Measurements from ENCODE around the gene NFXL1.

The NFXL1 gene

GRCh38 chr4:47804598-47804997 is 109.8 kb downstream of the NFXL1 start:
- TF ChIP-seq POLR2AphosphoS5 (IDR thresholded peaks at IDR 0.05; ENCODE audit: low read depth, low read length) (no peak), FOXP2 (optimal IDR thresholded peaks at IDR 0.05; ENCODE audit: borderline replicate concordance, extremely low read depth, extremely low read length, insufficient read depth) (no peak), SIN3A (IDR thresholded peaks at IDR 0.05; ENCODE audit: borderline replicate concordance, insufficient read depth, low read length) (no peak), TAF1 (IDR thresholded peaks at IDR 0.05; ENCODE audit: borderline replicate concordance, insufficient read depth, low read length) (no peak)
- TF ChIP-seq, protein P1, sequence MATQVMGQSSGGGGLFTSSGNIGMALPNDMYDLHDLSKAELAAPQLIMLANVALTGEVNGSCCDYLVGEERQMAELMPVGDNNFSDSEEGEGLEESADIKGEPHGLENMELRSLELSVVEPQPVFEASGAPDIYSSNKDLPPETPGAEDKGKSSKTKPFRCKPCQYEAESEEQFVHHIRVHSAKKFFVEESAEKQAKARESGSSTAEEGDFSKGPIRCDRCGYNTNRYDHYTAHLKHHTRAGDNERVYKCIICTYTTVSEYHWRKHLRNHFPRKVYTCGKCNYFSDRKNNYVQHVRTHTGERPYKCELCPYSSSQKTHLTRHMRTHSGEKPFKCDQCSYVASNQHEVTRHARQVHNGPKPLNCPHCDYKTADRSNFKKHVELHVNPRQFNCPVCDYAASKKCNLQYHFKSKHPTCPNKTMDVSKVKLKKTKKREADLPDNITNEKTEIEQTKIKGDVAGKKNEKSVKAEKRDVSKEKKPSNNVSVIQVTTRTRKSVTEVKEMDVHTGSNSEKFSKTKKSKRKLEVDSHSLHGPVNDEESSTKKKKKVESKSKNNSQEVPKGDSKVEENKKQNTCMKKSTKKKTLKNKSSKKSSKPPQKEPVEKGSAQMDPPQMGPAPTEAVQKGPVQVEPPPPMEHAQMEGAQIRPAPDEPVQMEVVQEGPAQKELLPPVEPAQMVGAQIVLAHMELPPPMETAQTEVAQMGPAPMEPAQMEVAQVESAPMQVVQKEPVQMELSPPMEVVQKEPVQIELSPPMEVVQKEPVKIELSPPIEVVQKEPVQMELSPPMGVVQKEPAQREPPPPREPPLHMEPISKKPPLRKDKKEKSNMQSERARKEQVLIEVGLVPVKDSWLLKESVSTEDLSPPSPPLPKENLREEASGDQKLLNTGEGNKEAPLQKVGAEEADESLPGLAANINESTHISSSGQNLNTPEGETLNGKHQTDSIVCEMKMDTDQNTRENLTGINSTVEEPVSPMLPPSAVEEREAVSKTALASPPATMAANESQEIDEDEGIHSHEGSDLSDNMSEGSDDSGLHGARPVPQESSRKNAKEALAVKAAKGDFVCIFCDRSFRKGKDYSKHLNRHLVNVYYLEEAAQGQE (IDR thresholded peaks at IDR 0.05; ENCODE audit: insufficient read depth in 1 of 2, low read depth in 2 of 2, low read length in 2 of 2): no peak

DNA sequence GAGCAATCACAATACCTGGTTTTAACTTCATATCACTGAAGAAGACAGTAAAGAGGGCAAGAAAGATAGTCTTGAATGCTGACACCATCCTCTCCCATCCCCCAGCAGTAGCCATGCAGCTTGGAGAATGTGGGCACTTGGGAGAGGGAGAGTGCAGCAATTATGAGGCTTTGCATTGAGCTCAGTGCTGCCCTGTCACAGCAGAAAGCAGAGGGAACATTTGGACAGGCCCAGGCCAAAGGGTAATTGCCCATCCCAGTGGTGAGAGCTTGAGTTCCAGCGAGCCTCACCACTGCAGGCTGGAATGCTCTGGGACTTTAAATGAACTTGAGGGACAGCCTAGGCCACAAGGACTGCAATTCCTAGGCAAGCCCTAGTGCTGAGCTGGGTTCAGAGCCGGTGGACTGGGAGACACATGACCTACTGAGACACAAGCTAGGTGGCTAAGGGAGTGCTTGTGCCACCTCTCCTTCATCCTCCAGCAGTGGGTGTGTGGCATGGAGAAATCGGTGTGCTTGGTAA is 112.8 kb downstream of the NFXL1 start:
- TF ChIP-seq TAF1 (IDR thresholded peaks at IDR 0.05; ENCODE audit: borderline replicate concordance, insufficient read depth, low read length) (no peak), FOXP2 (optimal IDR thresholded peaks at IDR 0.05; ENCODE audit: borderline replicate concordance, extremely low read depth, extremely low read length, insufficient read depth) (no peak), SIN3A (IDR thresholded peaks at IDR 0.05; ENCODE audit: borderline replicate concordance, insufficient read depth, low read length) (no peak), POLR2AphosphoS5 (IDR thresholded peaks at IDR 0.05; ENCODE audit: low read depth, low read length) (no peak)
- TF ChIP-seq, protein P1 (IDR thresholded peaks at IDR 0.05; ENCODE audit: insufficient read depth in 1 of 2, low read depth in 2 of 2, low read length in 2 of 2): no peak

DNA sequence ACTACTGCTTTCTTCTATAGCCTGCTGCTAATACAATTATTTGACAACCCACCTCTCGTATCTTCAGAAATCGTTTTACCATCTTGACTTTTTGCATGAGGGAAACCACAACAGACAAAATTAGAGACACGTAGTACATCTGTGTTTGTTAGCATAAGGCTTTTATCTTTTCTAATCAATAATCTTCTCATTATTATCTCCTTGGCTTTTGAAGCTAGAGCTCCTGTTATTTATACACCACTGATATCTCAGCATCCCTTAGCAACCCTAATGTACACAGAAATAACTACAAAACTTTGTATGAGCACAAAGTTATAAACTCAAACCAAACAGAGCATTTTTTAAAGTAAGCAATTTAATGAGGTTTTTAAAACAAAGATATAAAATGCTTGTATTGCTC is 116.2 kb downstream of the NFXL1 start:
- TF ChIP-seq POLR2AphosphoS5 (IDR thresholded peaks at IDR 0.05; ENCODE audit: low read depth, low read length) (no peak), FOXP2 (optimal IDR thresholded peaks at IDR 0.05; ENCODE audit: borderline replicate concordance, extremely low read depth, extremely low read length, insufficient read depth) (no peak), SIN3A (IDR thresholded peaks at IDR 0.05; ENCODE audit: borderline replicate concordance, insufficient read depth, low read length) (no peak), TAF1 (IDR thresholded peaks at IDR 0.05; ENCODE audit: borderline replicate concordance, insufficient read depth, low read length) (no peak)
- TF ChIP-seq, protein P1 (IDR thresholded peaks at IDR 0.05; ENCODE audit: insufficient read depth in 1 of 2, low read depth in 2 of 2, low read length in 2 of 2): no peak

Measured in PFSK-1 (cell line).